ENCODE measurements around the gene GLIS1. TPM values are rescaled to one million over a fixed set of nuclear protein-coding genes. Genes with fewer than 3 reads are reported as not detected.

GLIS1 gene
- total and polyA plus RNA-seq, 2 of the 8 experiments (the other 6 are each of a cell fraction or from before 2014, with no cell fraction given): 0.15 to 0.22 TPM

GRCh38 chr1:53561503-53562105 is 177.4 kb downstream of the GLIS1 start:
- H3K9ac ChIP-seq (replicated peaks in 1 of 4; ENCODE audit: extremely low read depth in 1 of 4, low read depth in 3 of 4, low read length in 3 of 4): no peak overlapping the region
- 94% methylated on average over 11 of the region's 11 CpGs; no CpG with 5 or more reads in 1 of the 2 experiments for WGBS, 2 experiments (ENCODE audit: extremely low coverage in 1 of 2, insufficient coverage in 1 of 2, insufficient read length in 1 of 2, insufficient replicate concordance in 2 of 2, low coverage in 1 of 2, low lambda C conversion rate in 2 of 2, missing lambda C conversion rate in 1 of 2)
- no peak overlapping the region for H4K91ac ChIP-seq (replicated peaks; ENCODE audit: insufficient read length, low read length)
- H3K4me2 ChIP-seq (ENCODE audit: insufficient read depth in 1 of 2, low read depth in 2 of 2, low read length in 2 of 2): no peak overlapping the region
- H2BK15ac ChIP-seq (ENCODE audit: low read length): no peak overlapping the region
- H3K4me1 ChIP-seq (replicated peaks in 1 of 4; ENCODE audit: control insufficient read depth in 3 of 4, insufficient read depth in 4 of 4, low read length in 3 of 4): peaks cover 0 to 2% (median 1%) of the 10 kb centered on the region in 4 experiments; a peak in 3 of 7 replicates
- POLR2A ChIA-PET (ENCODE audit: partially characterized antibody): no interaction called here
- no peak overlapping the region for H3K56ac ChIP-seq (replicated peaks; ENCODE audit: insufficient read length, low read depth, low read length)
- H2BK5ac ChIP-seq (ENCODE audit: low read depth, low read length): no peak overlapping the region
- H3K36me3 ChIP-seq (ENCODE audit: control insufficient read depth in 2 of 4, insufficient read depth in 4 of 4, low read length in 3 of 4): no peaks in the 10 kb centered on the region
- peaks cover 0 to 2% of the 10 kb centered on the region in 2 experiments for H4K20me1 ChIP-seq (replicated peaks in 1 of 2; ENCODE audit: control insufficient read depth in 1 of 2, insufficient read depth in 2 of 2, low read length in 2 of 2)
- H4K5ac ChIP-seq (ENCODE audit: insufficient read length, low read depth, low read length): no peak overlapping the region
- DNase-seq (ENCODE audit: low read depth in 1 of 2, low spot score in 2 of 2) (no peak), FAIRE-seq (no peak)
- no peaks in the 10 kb centered on the region for H3K23me2 ChIP-seq (ENCODE audit: low read depth, low read length)
- H2AK5ac ChIP-seq (ENCODE audit: low read depth, low read length): no peak overlapping the region
- CTCF ChIA-PET (ENCODE audit: partially characterized antibody): interaction anchor here (1.1 to 3.6 kb wide), 8 partner anchors 10 to 121 kb away, joined by 3 to 11 read pairs (median 5); no protein-coding TSS in a partner anchor
- H2AFZ ChIP-seq (ENCODE audit: low read length): no peak overlapping the region
- H4K8ac ChIP-seq (ENCODE audit: extremely low read depth, insufficient read depth, low read length): no peak overlapping the region
- H3K79me1 ChIP-seq (ENCODE audit: low read depth, low read length): 0 out of 2 replicates have a peak, but pooled peaks cover 2% of the 10 kb centered on the region
- no peak overlapping the region for H3K23ac ChIP-seq (ENCODE audit: insufficient read length)
- H2BK20ac ChIP-seq (ENCODE audit: low read length): no peak overlapping the region
- H3K27me3 ChIP-seq (replicated peaks in 1 of 4; ENCODE audit: control insufficient read depth in 3 of 4, extremely low read depth in 1 of 4, insufficient read depth in 3 of 4, low read length in 3 of 4): peaks cover 0 to 1% (median 0%) of the 10 kb centered on the region in 4 experiments; a peak in 1 of 7 replicates
- no peak overlapping the region for H2BK120ac ChIP-seq (replicated peaks; ENCODE audit: low read depth, low read length)
- H3K4ac ChIP-seq (replicated peaks; ENCODE audit: insufficient read length, low read depth, low read length): no peak overlapping the region
- no peak overlapping the region for H2BK12ac ChIP-seq (ENCODE audit: low read depth, low read length)
- no peak overlapping the region for H3K14ac ChIP-seq (ENCODE audit: insufficient read length)
- no peak overlapping the region for H3K4me3 ChIP-seq (ENCODE audit: extremely low read depth in 1 of 4, insufficient read depth in 2 of 4, low read depth in 3 of 4, low read length in 4 of 4)
- H3K18ac ChIP-seq (ENCODE audit: extremely low read depth, low read length): no peak overlapping the region
- no peaks in the 10 kb centered on the region for H3K79me2 ChIP-seq (ENCODE audit: control insufficient read depth in 1 of 2, insufficient read depth in 2 of 2, low read length in 2 of 2)
- no peak overlapping the region for H3K27ac ChIP-seq (ENCODE audit: low read depth, low read length)
- H3K9me3 ChIP-seq (ENCODE audit: insufficient read depth in 2 of 2, low read depth in 1 of 2, low read length in 1 of 2): no peaks in the 10 kb centered on the region
- TF ChIP-seq TAF7 (optimal IDR thresholded peaks at IDR 0.05; ENCODE audit: borderline replicate concordance, low read depth, low read length) (no peak), SP2 (IDR thresholded peaks at IDR 0.05; ENCODE audit: low read length) (no peak), TEAD4 (IDR thresholded peaks at IDR 0.05; ENCODE audit: low read depth, low read length) (no peak), ATF2 (IDR thresholded peaks at IDR 0.05; ENCODE audit: low read length) (no peak), POU5F1 (IDR thresholded peaks at IDR 0.05; ENCODE audit: low read depth, low read length) (no peak), TBP (IDR thresholded peaks at IDR 0.05; ENCODE audit: low read depth, low read length) (no peak), USF2 (IDR thresholded peaks at IDR 0.05; ENCODE audit: low read length) (no peak), JUN (IDR thresholded peaks at IDR 0.05; ENCODE audit: low read depth, low read length) (no peak), SP1 (IDR thresholded peaks at IDR 0.05; ENCODE audit: low read depth, low read length) (no peak), SRF (IDR thresholded peaks at IDR 0.05; ENCODE audit: low read depth, low read length) (no peak), SIX5 (IDR thresholded peaks at IDR 0.05; ENCODE audit: low read depth, low read length) (no peak)

All from H1 (cell line).